CD4-positive, alpha-beta T cell treated with Interleukin-4 for 4 hours (primary cell): ENCODE measurements around the gene RNF217.
"Not testable (repeated sequence)": the region's sequence is repeated elsewhere in the genome, so short reads cannot be mapped to it uniquely, and the experiment has no call there.

Experiments
- DNase-seq: peaks from one replicate; pipeline ENCODE4 v3.0.0-alpha.2; 2020

RNF217 gene

DNA sequence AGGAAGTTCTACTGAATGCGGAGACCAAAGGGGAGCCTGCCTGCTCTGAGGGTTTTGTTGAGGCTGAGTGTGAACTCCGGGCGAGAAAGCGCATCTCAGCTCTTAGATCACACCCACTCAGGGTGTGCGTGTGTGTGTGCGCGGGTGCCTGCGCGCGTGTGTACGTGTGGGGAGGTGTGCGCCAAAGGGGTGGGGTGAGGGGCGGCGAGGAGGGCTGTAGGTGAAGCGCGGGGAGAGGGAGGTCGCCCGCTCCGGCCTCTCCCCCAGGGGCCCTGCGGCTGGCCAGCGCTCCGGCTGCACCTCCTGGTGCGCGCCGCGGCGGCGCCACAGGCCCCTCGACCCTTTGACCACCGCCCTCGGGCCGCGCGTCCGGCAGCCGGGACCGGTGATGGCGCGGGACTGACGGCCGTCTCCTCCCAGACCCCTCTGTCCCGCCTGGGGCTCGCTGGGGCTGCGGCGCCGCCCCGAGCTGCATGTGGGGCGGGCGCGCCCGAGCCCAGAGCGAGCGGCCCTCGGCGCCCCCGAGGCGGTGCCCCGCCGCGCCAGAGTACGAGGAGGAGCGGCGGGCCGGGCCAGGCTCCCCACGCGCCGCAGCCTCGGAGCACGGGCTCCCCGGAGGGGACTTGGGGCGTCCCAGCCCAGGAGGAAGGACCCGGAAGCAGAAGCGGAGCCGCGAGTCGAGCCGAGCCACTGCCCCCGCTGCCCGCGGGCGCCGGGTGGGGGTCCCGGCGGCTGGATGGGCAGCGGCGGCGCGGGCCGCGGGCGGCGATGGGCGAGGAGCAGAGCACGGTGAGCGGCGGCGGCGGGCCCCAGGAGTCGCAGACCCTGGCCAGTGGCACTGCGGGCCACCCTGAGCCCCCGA lies at the start of gene RNF217:
Gene RNF217 (plus strand): TSS at position 661 of the 862 bp plus-strand sequence. CDS start 108 bp downstream, at position 769.
- no peak for DNase-seq

DNA sequence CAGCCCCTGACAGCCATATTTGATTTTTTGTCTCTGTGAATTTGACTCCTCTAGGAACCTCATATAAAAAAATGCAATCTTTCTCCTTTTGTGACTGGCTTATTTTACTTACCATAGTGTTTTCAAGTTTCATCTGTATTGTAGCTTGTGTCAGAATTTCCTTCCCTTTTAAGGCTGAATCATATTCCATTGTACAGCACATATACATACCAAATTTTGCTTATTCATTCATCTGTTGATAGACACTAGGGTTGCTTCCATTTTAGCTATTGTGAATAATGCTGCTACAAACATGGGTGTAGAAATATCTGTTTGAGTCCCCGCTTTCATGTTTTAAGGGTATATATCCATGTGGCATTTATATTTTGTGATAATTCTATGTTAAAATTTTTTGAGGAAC lies 49.2 kb upstream of the RNF217 start:
- no peak for DNase-seq

GRCh38 chr6:124917769-124918168 lies 44.5 kb upstream of the RNF217 start:
- DNase-seq: no peak

GRCh38 chr6:124919703-124920102 lies 42.5 kb upstream of the RNF217 start:
- not testable (repeated sequence) for DNase-seq

GRCh38 chr6:124924333-124924759 lies 37.9 kb upstream of the RNF217 start:
- no peak for DNase-seq

DNA sequence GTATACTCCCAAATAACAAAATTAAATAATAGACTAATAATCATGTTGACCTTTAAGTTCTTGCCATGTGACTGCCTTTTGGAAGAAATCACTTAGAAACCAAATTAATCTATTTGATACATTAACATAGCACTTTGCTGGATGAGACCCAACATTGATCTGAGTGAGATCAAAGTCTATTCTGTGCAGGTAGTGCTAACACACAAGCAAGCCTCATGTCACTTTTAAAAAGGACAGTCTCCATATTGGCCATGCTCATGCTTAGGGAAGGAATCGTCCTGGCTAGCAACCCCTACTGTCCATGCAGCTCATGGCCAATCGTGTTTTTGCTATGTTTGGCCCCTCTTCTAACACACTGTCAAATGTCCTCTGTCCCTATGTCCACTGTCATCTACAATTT lies 35.8 kb upstream of the RNF217 start:
- no peak for DNase-seq

GRCh38 chr6:124927806-124928205 lies 34.4 kb upstream of the RNF217 start:
- DNase-seq: no peak

DNA sequence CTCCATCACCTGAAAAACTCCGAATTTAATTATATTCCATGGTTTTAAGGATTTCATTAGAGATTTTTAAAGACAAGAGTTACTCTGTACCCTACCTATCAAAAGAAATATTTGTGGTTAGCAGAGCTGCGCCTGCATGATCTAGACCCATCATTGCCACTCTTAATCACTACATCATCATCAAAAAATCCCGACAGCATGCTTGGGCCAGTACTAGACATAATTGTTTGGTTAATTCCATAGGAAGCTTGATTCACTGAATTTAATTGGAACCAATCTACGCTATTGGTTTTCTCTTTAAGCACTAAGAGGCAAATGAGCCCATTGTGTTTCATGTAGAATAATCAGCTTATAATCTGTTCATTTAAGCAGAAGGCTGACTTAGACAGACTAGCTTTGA lies 33.4 kb upstream of the RNF217 start:
- DNase-seq: no peak

GRCh38 chr6:124937645-124938044 lies 24.6 kb upstream of the RNF217 start:
- no peak for DNase-seq

GRCh38 chr6:124941259-124941658 lies 21.0 kb upstream of the RNF217 start:
- DNase-seq: no peak

GRCh38 chr6:124943658-124944057 lies 18.6 kb upstream of the RNF217 start:
- no peak for DNase-seq

DNA sequence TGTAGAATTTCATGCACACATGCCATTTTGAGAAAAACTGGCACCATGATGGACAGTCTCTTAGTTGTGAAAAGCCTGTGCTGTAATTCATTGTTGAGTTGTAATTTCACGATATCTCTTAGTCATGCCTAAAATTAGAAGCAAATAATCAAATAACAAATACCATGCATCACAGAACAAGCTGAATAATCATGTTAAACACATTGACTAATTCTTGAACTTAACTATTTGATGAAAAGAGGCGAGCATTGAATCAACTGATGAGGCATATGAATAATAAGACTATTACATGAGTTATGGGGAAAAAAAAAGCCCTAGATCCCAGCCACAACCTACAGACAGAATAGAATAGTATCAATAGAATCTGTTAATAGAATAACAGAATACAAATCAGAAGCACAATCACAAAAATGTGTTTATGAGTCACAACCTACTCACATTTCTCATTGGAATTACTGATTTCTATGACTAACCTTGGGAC lies 14.2 kb upstream of the RNF217 start:
- no peak for DNase-seq

DNA sequence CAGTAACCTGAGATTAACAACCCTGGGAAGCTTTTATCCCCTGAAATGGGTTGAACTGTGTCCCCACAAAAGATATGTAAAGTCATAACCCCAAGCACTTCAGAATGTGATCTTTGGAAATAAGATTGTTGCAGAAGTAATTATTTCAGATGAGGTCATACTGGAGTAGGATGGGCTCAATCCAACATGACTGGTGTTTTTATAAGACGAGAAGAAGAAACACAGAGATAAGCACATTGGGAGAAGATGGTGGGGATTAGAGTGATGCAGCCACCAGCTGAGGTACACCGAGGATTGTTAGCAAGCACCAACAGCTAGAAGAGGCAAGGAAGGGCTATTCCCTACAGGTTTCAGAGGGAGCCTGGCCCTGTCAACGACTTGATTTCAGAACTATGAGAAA lies 12.5 kb upstream of the RNF217 start:
- DNase-seq: no peak

GRCh38 chr6:124953808-124954207 lies 8.4 kb upstream of the RNF217 start:
- no peak for DNase-seq

DNA sequence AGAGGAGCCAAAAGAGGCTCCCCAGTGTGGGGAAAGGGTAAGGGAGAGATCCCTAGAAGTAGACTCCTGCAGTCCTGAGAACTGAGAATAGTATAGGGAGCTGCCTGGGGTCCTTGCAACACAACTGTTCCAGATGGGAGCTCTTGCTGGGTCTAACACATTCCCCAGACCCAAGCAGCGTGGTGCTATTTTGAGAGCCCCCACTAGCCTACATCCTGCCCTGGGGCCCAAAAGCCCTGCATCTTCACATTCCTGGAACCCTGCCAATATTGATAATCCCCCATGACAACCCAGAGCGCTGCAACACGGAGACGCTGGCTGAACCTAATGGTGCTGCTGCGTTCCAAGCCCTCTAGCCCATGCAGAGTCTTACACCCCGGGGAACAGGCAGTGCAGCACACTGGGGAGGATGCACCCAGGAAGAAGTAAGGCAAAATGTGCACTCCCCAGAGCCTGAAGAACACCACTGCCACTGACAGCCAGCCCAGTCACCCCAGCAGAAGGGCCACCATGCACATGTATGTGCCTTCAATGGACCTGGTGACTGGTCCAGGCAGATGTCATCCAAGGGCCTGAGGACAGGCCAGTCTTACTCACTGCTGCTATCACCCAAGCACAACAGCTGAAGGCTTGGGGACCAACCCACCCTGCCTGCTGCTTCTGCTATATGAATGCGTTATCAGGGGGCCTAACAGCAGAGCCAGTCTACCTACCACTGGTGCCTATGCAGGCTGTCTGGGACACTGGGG lies 7.0 kb upstream of the RNF217 start:
- DNase-seq: no peak

DNA sequence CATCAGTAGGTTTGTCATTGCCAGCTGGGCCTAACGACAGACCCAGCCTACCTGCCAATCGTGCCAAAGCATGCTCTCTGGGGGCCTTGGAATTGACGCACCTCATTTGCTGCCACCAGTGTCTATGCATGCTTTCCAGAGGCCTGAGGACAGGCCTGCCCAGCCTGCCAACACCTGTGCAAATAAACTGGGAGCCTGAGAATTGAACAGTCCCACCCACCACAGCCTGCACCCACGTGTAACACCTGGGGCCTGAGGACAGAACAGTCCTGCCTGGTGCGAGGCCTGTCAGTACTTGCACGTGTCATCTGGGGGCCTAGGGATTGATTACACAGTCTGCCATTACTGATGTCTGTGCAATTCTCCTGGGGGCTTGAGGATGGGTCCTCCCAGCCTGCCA lies 6.2 kb upstream of the RNF217 start:
- DNase-seq: no peak

DNA sequence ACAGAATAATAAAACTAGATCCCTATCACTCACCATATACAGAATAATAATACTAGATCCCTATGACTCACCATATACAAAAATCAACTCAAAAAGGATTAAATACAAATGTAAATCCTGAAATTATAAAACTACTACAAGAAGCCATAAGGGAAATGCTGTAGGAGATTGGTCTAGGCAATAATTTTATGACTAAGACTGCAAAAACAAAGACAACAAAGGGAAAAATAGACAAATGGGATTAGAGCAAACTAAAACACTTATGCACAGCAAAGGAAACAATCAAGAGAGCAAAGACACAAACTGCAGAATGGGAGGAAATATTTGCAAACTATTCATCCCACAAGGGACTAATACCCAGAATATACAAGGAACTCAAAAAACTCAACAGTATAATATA lies 4.1 kb upstream of the RNF217 start:
- no peak for DNase-seq

- no peak for DNase-seq
These were observed 3.4 kb upstream of the RNF217 start for GRCh38 chr6:124958759-124959354.

GRCh38 chr6:124960757-124961463 lies 1.3 kb upstream of the RNF217 start:
- no peak for DNase-seq

GRCh38 chr6:124961464-124961776 lies 817 bp upstream of the RNF217 start:
- no peak for DNase-seq

- no peak for DNase-seq
These were observed 590 bp downstream of the RNF217 start for GRCh38 chr6:124962639-124963415.

GRCh38 chr6:124963416-124963785 lies 1.2 kb downstream of the RNF217 start:
- no peak for DNase-seq
